Measurements from ENCODE around the gene MRPS14.

MRPS14 gene

DNA sequence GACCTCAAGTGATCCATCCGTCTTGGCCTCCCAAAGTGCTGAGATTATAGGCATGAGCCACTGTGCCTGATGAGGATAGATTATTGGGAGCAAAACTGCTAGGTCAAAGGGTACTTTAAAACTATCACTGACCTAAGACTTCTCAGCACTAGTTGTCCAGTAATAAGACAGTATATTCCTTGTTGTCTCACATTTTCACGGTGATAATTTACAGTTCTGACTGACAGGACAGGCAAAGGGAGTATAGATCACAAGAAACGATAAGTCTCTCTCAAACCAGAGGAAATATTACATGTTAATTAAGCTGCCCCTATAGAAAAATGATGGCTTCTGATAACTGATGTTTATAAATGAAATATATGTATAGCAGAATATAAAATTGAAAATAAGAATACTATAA is 3.7 kb downstream of the MRPS14 start:
- DNase-seq = no peak

DNA sequence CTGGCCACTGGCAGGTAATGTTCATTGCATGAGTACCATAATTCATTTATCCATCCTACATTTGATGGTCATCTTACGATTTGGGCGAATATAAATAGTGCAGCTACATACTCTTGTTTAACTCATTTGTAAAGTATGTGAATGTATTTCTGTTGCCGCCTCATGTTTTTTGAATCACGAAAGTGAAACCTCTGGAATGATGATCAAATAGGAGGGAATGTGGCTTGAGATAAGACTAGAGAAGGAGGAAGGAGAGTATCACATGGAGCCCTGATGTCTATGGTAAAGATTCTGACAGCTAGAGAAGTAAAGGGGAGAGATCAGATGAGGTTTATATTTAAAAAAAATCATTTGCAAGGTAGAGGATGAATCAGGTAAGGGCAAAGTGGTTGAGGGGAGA is 8.0 kb downstream of the MRPS14 start:
- DNase-seq = no peak

DNA sequence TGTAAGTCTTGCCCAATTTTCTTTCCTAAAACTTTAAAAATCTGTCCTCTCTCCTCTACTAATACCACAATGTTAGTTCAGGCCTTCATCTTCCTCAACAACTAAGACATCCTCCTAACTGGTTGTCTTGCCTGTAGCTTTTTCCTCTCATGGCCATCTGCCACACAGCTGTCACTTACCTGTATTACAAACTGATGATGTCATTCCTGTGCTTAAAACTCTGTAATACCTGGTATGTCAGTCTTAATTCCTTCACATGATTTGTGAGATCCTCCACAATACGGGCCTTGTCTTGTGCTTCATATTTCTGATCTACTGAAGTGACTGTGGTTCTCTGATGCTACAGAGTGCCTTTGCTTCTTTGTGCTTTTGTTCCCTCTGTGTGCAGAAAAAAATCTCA is 9.8 kb downstream of the MRPS14 start:
- no peak for DNase-seq

DNA sequence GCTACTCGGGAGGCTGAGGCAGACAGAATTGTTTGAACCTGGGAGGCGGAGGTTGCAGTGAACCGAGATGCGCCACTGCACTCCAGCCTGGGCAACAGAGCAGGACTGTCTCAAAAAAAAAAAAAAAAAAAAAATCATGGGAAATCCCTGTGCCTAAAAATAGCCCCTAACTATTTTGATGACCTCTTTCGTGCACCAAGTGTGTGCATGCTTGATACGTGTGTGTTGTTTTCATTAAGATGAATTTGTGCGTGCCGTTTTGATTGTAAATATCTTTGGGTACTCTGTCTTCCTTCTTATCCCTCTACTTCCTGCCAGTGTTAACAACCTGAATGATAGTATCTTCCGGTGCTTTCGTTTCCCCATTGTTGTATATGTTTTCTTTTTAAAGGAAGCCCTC is 13.7 kb downstream of the MRPS14 start:
- no peak for DNase-seq

DNA sequence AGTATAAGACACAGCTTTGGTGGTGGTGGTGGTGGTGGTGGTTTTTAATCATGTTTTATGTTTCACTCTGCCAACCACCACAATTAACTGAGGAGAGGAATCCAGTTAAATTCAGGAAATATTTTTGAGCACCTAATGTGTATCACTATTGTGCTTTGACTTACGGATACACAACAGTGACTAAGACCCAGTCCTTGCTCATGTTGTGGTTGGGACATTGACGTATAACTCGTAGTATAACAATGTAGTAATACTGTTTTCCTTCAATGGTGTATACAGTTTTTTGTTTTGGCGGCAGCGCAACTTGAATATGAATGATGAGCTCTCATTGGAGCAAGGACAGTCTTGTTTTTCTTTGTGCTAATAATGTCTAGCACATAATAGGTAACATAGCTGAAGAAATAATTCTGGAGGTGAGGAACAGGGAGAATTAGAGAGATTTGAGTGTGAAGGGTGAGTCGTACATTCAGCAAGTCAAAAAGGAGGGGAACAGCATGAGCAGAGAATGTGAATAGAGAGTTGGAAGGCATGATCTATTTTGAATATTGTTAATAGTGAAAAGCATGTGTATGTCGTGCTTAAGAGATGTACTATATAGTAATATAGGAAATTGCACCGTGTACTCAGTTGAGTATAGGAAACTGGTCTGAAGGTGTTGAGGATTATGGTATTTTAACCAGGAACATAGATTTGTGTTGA is 18.0 kb downstream of the MRPS14 start:
- DNase-seq = no peak

DNA sequence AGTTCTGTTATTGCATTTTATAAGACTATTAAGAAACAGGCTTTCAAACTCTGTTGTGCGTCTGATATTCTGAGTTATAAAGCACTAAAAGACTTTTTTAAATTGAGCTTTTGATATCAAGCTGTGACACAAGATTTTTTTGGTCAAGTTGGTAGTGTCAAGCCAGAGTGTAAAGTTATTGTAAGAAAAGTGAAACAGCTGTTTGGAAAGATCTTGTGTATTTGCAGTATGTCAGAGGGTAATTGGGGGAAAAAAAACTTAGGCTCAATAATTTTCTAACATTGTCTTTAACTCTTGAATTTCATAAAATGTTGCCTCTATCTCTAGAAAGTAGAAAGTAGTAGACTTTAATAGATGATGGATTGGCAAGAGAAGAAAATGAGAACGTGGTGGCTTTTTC is 19.7 kb downstream of the MRPS14 start:
- DNase-seq = no peak

DNA sequence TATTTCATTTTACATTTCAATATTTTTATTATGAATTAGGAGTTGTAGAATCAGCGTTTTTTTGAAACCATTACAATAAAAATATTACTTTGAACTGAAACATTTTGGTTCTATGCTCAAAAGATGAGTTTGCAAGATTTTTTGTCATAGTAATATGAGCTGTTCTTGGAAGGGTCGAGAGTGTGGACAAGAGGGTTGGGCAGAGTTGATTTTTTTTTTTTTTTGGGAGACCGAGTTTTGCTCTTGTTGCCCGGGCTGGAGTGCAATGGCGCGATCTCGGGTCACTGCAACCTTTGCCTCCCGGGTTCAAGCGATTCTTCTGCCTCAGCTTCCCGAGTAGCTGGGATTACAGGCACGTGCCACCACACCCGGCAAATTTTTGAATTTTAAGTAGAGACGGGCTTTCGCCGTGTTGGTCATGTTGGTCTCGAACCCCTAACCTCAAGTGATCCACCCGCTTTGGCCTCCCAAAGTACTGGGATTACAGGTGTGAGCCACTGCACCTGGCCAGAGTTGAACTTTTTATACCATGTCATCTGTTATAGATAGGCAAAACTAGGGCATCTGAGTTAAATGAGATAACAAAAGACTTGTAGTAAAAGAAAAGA is 20.2 kb downstream of the MRPS14 start:
- no peak for DNase-seq

DNA sequence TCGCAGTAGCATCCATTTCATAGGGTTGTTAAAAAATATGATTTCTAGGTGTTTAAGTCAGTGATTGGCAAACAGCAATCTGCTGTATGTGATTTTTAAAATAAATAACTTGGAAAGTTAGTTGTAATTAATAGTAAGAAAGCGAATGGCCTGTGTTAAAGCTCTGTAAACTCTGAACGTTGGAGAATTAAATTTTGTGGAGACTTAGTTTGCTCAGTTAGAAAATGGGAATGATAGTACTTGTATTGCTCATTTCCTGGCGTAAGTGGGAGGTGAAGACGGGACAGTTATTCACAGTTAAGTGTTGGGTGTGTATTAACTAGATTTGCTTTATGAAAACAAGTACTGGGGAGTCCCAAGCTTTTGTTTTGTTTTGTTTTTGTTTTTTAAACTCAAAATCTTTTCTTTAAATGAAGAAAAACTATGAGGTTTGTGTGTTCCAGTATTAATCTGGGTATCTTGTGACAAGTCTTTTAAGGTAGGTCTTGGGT is 22.5 kb downstream of the MRPS14 start:
- peak in 1 of 3 experiments; percentile 53 for DNase-seq

DNA sequence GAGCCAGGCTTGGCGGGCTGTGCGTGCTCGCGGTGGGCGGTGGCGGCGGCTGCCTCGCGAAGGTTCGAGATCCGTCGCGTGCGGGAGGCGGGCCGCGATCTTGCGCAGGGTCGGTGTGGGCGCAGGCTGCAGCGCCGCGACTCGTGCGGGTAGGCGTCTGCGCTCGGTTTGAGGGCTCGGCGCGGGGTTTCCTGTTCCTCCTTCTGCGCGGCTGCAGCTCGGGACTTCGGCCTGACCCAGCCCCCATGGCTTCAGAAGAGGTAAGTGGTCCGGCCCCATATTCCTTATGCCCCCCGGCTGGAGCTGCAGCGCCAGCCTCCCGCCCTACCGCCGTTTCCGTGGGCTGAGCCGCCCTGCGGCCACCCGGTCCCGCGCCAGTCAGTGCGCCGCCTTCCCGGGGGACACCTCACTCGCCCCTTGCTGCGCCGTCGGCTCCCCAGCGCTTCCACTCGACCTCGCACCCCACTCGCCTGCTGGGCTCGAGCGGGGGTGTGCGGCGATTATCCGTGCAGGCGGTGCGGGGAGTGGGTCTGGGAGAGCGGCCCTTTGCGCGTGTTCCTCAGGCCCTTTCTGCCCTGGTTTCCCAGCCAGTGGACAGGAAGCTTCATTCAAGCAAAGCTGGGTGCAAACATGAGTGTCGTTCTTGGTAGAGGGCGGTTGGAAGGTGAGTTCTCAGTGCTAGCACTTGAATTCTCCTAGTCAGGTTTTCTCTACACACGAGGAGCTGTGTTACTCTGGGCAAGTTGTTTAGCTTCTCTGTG is 23.1 kb downstream of the MRPS14 start, which contains the start of gene CACYBP:
Gene CACYBP, plus strand, starts transcription at position 12 of the 761 bp plus-strand sequence. Its CDS starts 234 bp downstream, at position 246.
- DNase-seq = peak in 2 of 3 experiments; percentile 75 to 85

DNA sequence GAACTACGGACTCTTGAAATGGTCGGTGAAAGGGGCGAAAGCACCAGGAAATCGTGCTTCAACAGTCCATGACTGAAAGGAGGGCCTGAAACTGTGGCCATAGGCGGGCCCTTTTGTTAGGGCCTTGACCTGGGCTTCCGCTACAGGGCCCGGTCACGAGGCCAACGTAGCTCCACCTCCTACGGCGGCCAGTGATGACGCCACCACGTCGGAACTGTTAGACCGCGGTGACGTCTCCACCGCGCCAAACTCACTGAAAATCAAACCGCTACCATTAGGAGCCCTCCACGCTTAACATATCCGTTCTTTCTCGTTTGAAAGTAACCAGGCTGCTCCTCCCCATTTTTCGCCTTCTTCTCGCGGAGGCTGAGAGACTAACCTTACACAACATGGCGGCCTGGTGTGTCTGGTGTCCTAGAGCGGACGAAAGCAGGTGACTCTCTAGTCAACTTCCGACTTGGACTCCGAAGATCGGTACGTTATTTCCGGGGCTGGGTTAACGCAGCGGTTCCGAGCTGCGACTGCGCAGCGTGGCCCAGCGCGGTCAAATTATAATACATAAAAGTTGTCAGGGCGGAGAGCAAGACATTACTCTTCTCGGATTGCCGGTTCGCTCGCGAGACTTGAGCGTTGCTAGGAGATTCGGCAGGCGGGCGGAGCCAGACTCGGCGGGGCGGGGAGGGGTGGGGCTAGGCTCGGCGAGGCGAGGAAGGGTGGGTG is 23.8 kb downstream of the MRPS14 start:
- DNase-seq = peak; percentile 99 to 100 (median 100)

DNA sequence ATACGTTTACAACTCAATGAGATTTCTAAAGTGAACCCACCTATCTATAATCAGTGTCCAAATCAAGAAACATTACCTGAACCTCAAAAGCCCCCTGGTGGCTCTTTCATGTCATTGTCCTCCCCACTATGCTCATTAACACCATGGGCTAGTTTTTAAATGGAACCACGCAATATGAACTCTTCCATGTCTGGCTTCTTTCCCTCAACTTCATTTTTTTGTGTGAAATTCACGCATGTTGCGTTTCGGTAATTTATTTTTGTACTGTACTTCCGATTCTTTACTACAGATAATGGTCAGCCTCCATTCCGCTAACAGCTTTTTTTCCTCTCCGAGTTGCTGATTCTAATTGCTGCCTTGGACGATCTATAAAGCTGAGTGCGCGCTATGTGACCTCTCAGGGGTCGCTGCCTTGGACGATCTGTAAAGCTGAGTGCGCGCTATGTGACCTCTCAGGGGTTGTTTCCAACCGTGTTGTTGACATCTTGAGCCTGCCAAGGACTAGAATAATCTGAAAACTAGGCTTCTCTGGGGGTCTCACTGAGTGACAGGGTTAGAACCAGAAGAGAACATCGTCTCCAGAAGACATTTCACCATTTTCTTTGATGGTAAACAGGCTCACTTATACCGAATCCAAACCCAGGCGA is 24.5 kb downstream of the MRPS14 start:
- peak; percentile 79 to 92 (median 91) for DNase-seq

DNA sequence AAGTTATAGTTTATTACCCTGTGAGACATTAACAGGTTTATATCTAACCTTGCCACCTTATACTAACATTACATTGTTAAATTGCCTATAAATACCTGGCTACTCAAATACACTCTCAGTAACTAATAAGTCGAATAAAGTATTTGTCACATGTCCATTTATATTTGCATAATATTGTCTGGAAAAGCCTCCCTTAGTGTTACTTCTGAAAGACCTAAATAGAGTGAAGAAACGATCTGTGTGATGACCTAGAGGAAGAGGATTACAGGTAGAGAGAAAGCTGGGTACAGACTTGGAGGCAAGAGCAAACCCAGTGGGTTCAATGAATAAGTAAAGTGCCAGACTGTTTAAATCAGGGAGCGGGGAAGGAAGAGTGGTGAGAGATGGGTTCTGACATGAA is 26.2 kb downstream of the MRPS14 start:
- DNase-seq = no peak

DNA sequence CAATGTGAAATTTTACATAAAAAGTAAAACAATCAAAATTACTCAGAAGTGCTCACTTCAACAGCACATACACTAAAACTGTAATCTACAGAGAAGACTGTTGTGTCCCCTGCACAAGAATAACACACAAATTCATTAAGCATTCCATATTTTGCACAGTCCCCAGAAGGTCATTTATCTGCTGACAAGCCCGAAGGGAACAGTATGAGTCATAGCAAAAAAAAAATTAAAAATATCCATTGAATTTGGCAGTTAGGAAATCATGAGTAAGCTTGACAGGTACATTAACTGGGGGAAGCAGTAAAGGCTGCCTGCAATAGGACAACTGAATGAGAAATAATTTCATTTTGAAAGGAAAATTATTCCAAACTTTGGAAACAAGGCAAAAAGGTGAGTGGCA is 26.7 kb downstream of the MRPS14 start:
- DNase-seq = no peak

DNA sequence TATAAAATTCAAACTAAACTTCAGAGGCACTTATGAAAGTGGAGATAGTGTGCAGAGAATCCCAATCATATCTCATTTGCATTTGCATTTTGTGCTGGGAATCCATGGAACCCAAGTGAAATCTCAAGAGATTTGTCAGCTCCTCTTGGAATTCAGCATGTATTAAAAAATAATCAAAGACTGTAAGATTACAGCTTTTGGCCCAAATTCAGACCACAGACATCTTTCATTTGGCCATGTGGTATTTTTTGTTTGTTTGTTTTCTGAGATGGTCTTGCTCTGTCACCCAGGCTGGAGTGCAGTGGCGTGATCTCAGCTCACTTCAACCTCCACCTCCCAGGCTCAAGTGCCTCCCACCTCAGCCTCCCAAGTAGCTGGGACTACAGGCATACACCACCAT is 27.3 kb downstream of the MRPS14 start:
- no peak for DNase-seq

DNA sequence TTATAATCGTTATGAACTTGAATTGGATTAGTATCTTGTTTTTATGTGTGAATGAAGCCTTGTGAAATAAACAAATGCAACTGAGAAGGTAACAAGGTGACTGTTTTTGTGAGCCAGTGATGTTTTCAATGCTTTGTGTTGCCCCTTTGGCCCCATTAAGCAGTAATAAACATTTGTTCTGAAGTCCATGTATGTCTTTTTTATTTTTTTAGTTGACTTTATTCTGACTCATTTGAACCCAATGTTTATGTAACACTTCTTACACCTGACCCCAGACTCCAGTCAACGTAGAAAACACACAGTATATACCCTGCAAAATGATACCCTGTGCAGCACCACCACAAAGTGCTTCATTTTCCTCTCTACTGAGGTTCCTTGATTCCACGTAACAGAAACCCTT is 28.1 kb downstream of the MRPS14 start:
- DNase-seq = no peak

DNA sequence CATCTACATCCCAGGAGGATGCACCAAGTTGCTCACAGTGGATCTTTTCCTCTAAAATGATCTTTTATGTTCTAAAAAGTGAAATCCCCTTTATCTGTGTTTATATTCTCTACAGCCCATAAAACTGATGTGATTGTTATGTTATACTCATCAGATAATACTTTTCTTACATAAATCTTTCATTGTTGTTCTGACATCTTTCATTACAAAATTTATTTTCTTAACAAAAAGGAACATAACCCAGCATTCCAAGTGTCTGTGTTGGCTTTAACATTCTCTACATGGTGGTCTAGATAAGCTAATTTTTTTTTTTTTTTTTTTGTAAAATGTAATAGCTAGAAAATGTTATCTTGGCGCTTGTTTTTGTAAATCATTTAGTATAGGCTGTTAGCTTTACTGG is 31.8 kb downstream of the MRPS14 start:
- DNase-seq = no peak

DNA sequence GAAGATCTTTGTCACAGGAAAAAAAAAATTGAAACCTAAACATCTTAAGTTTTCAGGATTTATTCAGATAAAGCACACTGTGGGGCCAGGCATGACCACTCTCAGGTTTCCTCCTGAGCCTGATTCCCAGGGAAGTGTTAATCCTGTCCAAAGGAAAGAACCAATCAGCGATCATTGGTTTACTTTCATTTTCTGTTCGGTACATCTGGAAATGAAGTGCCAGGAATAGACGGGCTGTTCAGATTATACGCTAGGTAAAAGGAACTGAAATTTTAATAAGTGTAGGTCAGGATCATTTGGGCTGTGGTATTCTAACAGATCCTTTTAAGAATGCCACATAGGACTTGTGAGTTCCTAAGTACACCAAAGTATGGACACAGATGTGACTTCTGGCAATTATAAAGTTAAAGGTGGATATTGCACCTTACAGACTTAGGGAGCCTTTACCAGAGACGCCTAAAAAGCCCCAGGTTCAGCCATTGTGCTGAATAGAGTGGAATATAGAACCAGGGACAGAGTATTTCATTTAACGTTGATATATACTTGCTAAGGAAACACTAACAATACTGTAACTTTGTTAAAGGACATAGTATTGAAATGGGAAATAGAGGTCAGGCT is 32.7 kb downstream of the MRPS14 start:
- peak in 2 of 3 experiments; percentile 6 to 29 for DNase-seq

DNA sequence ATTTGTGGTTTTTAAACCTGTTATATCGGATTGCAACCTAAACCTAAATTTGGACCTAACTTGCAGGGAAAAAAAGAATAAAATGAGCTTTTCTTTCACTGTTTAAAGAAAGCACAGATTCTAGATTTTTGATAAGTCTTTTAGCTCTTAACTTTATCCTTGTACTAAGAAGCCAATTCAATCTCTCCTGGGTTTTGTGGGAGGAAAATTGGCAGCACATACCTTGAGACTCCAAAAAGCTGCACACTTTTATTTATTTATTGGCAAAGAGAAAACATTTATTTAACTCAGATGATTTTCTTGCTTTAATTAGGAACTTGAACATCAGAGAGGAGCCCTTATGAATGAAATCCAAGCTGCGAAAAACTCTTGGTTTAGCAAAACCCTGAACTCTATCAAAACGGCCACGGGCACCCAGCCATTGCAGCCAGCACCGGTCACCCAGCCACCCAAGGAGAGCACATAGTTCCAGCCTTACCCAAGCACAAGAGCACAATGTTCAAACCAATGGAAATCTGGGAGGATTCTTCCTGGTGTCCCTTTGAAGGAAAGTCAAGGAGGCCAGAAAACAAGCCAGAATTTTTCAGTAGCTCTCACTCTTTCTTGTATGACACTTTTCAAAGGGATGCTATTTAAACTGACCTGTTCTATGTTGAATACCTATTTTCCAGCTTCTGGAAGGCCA is 33.5 kb downstream of the MRPS14 start:
- DNase-seq = no peak

DNA sequence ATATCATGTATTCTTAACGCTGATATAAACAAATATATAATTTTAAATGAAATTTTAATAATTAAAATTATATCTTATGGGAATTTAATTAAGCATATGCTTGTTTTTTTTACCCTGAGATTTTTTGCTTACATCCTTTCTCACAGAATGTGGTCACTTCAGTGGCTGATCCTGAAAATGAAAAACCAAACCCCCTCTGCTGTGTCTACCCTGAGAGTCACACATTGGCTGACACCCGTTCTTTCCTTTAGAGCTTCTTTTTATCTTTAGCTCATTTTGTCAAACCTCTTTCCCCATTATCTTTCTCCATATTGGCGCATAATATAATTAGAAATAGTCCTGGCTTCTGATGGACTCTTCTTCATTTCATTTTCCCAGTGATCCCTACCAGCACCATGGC is 34.2 kb downstream of the MRPS14 start:
- no peak for DNase-seq

DNA sequence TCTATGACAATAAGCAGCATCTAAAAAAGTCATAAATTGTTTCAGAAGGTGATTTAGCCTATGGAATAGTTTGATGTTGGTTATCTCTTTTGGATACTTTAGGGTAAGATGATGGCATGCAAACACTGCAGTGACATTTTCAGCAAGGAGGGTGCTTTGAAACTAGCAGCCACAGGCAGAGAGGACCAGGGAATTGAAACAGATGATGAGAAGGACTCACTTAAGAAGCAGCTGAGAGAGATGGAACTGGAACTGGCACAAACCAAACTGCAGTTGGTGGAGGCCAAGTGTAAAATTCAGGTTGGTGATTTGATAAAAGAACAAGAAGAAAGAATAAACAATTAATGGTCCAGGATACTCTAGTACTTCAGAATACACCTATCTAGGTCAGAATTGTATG is 34.7 kb downstream of the MRPS14 start:
- no peak for DNase-seq

DNA sequence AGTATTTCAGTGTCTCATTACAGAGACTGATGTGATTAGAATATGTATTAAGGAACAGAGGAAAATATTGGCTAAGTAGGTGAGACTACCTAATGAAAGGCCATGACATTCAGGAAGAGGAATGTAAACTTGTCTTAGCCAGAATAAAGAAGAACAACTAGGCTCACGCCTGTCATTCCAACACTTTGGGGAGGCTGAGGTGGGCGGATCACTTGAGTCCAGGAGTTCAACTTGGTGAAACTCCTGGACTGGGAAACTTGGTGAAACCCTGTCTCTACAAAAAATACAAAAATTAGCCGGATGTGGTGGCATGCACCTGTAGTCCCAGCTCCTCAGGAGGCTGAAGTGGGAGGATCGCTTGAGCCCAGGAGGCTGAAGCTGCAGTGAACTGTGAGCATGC is 38.3 kb downstream of the MRPS14 start:
- DNase-seq = no peak

Data from NCI-H1417 (cell line).